GM18873 (cell line): Measurements from ENCODE around the gene WDR93.

Source experiments
- ATAC-seq: cut with Tn5 transposase; IDR thresholded peaks from one replicate; pipeline ENCODE4 v1.9.1; 2021; ENCODE audit warnings: mild to moderate bottlenecking, moderate library complexity, moderate number of reproducible peaks; ENCODE audit not compliant: unreplicated experiment, low FRiP score

Gene WDR93

DNA sequence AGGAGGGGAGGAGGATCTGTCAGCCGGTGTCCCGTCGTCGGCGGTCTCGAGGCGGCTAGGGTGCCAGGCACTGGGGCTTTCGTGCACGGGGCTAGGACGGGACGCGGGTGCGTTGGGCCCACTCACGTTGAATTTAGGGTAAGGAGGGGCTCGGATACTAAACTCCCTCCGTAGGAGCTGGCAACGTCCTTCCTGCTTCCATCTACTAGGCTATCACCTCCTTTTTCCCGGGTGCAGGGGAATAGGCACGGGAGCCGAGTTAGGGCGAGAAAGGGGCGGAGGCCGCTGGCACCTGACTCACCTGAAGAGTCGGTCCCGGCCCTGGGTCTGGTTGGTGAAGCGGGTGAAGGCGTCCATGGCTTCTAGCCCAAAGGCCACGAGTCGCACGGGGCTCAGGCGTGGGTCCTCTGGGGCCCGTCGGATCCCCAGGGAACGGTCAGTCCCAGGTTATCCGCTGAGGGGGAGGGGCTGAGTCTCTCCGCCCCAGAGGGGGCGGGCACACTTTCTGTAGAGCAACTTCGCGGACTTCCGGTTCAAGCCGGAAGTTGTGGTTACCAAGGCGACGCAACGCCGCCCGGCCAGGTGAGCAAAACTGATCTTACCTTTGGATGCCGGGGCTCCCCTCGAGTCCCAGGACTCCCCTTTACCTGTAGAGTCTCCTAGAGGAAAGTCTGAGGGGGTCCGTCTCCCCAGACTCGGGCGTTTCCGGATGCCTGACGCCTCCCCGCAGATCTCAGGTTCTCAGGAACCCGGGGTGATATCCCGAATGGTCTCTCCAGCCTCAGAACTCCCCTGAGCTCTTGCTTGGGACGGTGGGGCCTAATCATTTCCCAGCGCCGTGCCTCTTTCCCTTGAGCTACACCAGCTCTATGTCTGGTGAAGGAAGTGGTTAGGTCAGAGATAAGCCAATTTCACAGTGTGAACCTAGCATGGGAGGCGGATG lies at the start of gene WDR93, which contains the start of gene PEX11A:
TSS of gene WDR93 (plus strand) at position 536 of the 943 bp plus-strand sequence. CDS start 10,936 bp downstream, outside the sequence.
TSS of gene PEX11A (minus strand) at position 479 of the 943 bp plus-strand sequence. CDS start at position 357, 122 bp downstream.
- no peak for ATAC-seq

- no peak for ATAC-seq
Measured at GRCh38 chr15:89641053-89641452, 49.6 kb upstream of the WDR93 start.

GRCh38 chr15:89642106-89642505 lies 48.5 kb upstream of the WDR93 start:
- no peak for ATAC-seq

DNA sequence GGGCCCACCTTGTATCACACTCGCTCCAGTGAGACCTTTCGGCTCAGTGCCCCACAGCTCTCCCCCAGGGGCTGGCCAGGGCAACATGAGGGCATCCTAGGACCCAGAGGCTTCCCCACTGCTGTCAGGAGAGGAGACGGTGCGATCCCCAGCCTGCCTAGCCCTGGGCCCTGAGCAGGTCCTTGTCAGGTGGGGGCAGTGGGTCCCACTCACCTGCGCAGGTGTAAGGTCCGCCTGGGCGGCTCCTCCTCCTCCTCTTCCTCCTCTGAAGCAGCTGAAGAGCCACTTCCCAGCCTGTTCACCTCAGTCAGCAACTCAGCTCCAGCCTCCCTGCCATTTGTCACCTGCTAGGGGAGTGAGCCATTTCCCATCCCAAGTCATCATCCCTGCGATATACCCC lies 44.9 kb upstream of the WDR93 start:
- ATAC-seq: no peak

GRCh38 chr15:89646416-89647141 lies 44.0 kb upstream of the WDR93 start:
- ATAC-seq: no peak

- ATAC-seq: no peak
Measured at GRCh38 chr15:89647191-89647851, 43.3 kb upstream of the WDR93 start.

DNA sequence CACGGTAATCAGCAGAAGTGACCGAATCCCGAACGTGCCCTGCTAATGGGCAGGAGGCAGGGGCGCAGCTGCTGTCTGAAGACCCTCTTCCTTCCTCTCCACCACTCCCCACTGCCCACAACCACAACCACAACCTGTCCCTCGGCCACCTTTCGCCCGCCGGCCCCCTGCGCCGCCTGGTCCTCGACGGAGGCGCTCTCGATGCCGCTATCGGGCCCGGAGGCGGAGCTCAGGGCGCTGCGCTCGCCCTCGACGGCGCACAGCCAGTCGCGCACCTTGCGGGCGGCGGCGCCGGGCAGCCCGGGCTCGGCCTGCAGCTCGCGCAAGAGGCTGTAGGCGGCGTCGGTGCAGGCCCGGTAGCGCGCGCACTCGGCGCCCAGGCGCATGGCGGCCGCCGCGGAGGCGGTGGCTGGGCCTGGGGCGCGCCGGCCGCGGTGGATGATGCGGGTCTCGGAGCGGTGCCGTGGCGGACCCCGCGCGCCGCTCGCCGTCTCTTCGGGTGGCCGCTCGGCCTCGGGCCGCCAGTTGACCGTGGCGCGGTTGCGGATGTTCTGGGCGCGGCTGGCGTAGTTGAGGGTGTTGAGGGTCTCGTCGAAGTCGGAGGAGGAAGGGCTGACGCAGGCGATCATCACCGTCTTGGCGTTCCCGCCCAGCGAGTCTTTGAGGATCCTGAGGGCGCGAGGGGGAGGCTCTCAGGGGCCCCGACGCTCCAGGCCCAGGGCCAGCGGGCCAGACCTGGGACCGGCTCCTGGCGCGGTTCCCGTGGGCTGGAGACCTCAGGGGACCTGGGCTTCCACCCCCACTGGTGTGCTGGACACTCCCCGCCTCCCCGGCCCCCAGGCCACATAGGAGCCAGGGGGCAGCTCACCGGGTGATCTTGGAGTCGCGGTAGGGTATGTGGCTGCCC lies 42.3 kb upstream of the WDR93 start:
- no peak for ATAC-seq

- no peak for ATAC-seq
Measured at GRCh38 chr15:89649013-89649625, 41.5 kb upstream of the WDR93 start.

DNA sequence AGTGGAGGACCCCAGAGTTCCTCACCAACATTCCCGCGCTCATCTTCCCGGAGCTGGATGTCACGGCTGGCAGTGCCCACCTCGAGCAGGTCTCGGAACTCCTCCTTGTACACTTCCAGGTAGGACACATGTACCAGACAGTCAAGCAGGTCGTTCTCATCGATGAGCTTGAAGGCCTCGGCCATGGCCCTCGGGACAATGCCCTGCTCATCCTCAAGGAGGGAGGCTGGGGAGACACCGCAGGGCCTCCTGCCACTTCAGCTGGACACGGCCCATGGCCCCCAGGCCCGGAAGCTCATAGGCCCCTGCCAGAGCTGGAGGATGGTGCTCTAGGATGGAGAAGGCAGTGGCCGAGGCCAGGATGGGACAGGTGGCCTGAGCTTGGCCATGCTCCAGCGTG lies 40.9 kb upstream of the WDR93 start:
- no peak for ATAC-seq

DNA sequence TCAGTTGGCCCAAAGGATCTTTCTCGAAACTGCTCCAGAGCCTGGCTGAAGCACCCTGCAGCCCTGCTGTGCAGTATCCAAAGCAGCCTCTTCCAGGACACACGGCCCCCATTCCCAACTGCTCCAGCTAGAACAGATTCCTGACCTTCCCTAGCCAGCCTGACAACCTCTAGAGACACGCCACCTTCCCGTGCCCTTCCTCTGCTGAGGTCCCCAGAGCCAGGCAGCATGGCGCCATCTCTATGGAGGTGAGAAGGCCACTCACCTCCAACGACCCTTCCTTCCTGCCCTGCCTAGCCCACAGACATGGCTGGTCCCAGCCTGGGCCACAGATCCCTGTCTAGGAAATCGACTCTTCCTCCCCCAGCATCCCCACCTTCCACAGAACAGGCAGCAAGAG lies 38.5 kb upstream of the WDR93 start:
- ATAC-seq: no peak

- no peak for ATAC-seq
Measured at GRCh38 chr15:89652666-89653065, 37.9 kb upstream of the WDR93 start.

DNA sequence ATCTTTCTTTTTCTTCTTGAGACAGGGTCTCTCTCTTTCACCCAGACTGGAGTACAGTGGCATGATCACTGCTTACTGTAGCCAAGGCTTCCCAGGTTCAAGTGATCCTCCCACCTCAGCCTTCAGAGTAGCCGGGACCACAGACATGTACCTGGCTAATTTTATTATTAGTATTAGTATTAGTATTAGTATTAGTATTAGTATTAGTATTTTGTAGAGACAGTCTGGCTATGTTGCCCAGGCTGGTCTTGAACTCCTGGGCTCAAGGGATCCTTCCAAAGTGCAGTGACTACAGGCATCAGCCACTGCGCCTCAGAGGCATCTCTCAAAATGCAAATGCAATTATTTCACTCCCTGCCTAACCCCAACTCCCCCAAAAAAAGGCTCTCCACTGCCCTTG lies 37.0 kb upstream of the WDR93 start:
- no peak for ATAC-seq

DNA sequence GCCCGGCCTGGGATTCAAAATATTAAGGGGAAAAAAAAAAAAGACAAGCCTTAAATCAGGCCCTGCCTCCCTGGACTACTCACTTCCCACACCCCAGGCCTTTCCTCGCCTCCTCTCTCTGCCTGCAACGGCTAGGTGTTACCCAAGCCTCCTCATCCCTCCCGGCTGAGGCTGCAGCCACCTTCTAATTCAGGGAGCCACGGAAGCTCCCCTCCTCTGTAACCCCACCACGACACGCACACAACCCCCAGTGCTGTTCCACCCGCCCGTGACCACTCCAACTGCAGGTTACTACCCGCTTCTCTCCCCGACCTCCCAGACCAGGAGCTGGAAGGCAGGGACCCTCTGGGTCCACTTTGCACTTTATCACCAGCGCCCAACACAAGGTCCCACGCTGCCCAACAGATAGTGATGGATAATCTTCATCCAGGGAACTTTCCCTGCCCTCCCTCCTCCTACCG lies 36.3 kb upstream of the WDR93 start:
- no peak for ATAC-seq

GRCh38 chr15:89654847-89655805 lies 35.5 kb upstream of the WDR93 start, which contains the start of gene KIF7:
Gene KIF7, minus strand, starts transcription at chr15:89655467. Its CDS starts 2,537 bp downstream, at chr15:89652930.
- ATAC-seq: no peak

- no peak for ATAC-seq
Measured at GRCh38 chr15:89656116-89656815, 34.3 kb upstream of the WDR93 start.

- no peak for ATAC-seq
Measured at GRCh38 chr15:89657686-89658200, 32.9 kb upstream of the WDR93 start.

- ATAC-seq: no peak
Measured at GRCh38 chr15:89659295-89659694, 31.3 kb upstream of the WDR93 start.
